Breast epithelium (tissue), 4 donors: ENCODE measurements around the gene MRPS6. TPM values are rescaled to one million over a fixed set of nuclear protein-coding genes. Genes with fewer than 3 reads are reported as not detected.

Experiments
- DNase-seq, 2 donors: peaks; one replicate each; pipeline ENCODE4 v3.0.0-alpha.2; 2019; ENCODE audit warnings: low spot score in 2 of 2
- H3K27ac ChIP-seq, 2 donors: fragments of 200-600 bp; sonication (generic) in 1 of 2; one replicate each; pipeline ENCODE4 v1.5.1; 2016 to 2019; ENCODE audit warnings: mild to moderate bottlenecking in 1 of 2
- H3K27me3 ChIP-seq, 2 donors: fragments of 200-600 bp; sonication (generic) in 1 of 2; one replicate each; pipeline versions ENCODE4 v1.5.1 to v1.6.0; 2017 to 2019; ENCODE audit warnings: control low read depth in 1 of 2, mild to moderate bottlenecking in 1 of 2
- H3K36me3 ChIP-seq: fragments of 200-600 bp; one replicate; pipeline ENCODE4 v1.5.1; 2019
- H3K4me1 ChIP-seq, 2 donors: fragments of 200-600 bp; sonication (generic); one replicate each; pipeline ENCODE4 v1.5.1; 2016 to 2019; ENCODE audit warnings: control low read depth in 1 of 2
- H3K4me3 ChIP-seq, 3 donors: fragments of 200-600 bp; sonication (generic); 1 replicate in 2 of 3; 2 replicates in 1 of 3; pipeline ENCODE4 v1.5.1; 2016 to 2019; ENCODE audit warnings: mild to moderate bottlenecking in 3 of 3, moderate library complexity in 2 of 3
- H3K9me3 ChIP-seq, 2 donors: fragments of 200-600 bp; sonication (generic) in 1 of 2; one replicate each; pipeline ENCODE4 v1.5.1; 2016 to 2019; ENCODE audit warnings: control low read depth in 1 of 2
- POLR2A ChIP-seq: fragments of 450-650 bp; IDR thresholded peaks from one replicate; pipeline ENCODE4 v1.6.1; 2016; ENCODE audit warnings: antibody characterized with exemption, mild to moderate bottlenecking, moderate library complexity
- POLR2AphosphoS5 ChIP-seq, 3 donors: sonication (generic); formaldehyde crosslinking; IDR thresholded peaks; one replicate each; pipeline ENCODE4 v1.6.1; 2017; ENCODE audit warnings: antibody characterized with exemption in 3 of 3
- intact Hi-C: fragments of 100-400 bp; cut with DNase I; formaldehyde crosslinking; loops from one replicate; pipeline ENCODE4 v1.15.1; 2023; ENCODE audit warnings: low total_unique reads
- total RNA-seq, 3 donors: library from RNA; depleted of rRNA; stranded (reverse); fragments of >200 nt; gene quantifications; one replicate each; pipeline ENCODE4 v1.1.0, GENCODE V29; 2016
- TF ChIP-seq, protein P1 (sequence below), 3 donors: fragments of 450-650 bp; IDR thresholded peaks; one replicate each; pipeline ENCODE4 v1.5.1; 2016 to 2017; ENCODE audit warnings: antibody characterized with exemption in 3 of 3, mild to moderate bottlenecking in 3 of 3, moderate library complexity in 3 of 3

Gene MRPS6
- total RNA-seq, 3 donors from 2014 or later = 22.3 to 40.6 (median 26.5) TPM

DNA sequence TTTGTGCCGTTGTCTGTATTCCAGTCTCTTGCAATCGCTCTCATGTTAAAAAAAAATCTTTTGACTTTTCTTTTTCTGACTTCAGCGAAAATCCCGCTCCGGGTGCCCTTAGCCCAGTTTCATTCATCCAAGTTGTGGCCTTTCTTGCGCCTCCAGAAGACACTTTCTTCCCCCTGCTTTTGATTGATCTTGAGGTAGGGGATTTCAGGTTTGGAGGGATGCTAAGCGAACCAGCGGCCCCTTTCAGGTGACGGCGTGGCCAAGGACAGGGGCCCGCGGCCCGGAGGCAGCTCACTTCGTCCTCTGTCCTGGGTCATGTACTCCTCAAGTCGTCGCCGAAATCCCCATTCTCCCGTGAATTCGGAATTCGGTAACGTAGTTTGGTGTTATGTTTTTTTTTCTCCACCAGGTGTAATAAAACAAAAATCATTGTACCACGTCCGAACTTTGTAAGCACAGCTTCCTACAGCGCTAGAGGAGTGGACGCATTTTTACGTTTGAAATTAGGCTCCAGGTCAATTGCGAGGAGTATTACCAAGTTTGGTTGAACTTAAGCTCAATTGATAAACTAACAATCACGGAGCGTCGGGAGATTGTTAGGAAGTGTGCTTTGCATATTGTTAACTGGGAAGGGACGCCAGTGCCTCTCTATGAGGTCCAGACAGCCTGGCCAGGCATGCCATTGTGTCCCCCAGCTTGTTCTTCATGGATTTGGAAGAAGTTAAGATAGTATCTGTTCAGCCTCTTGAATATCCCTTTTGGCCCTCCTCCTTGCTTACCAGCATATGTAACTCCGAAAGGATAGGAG is 1.1 kb downstream of the MRPS6 start:
- H3K27me3 ChIP-seq = no peaks in the 10 kb centered on the region
- no peak for DNase-seq
- H3K4me3 ChIP-seq = peak overlapping the region; percentile 71 to 95 (median 72)
- H3K27ac ChIP-seq = peak overlapping the region; percentile 45 to 95
- peaks cover 0 to 13% of the 10 kb centered on the region in 2 donors for H3K4me1 ChIP-seq
- H3K36me3 ChIP-seq = no peaks in the 10 kb centered on the region
- TF ChIP-seq POLR2A = no peak
- TF ChIP-seq POLR2AphosphoS5 (IDR thresholded peaks at IDR 0.05) = peak in 1 of 3 donors; percentile 7
- TF ChIP-seq, protein P1, sequence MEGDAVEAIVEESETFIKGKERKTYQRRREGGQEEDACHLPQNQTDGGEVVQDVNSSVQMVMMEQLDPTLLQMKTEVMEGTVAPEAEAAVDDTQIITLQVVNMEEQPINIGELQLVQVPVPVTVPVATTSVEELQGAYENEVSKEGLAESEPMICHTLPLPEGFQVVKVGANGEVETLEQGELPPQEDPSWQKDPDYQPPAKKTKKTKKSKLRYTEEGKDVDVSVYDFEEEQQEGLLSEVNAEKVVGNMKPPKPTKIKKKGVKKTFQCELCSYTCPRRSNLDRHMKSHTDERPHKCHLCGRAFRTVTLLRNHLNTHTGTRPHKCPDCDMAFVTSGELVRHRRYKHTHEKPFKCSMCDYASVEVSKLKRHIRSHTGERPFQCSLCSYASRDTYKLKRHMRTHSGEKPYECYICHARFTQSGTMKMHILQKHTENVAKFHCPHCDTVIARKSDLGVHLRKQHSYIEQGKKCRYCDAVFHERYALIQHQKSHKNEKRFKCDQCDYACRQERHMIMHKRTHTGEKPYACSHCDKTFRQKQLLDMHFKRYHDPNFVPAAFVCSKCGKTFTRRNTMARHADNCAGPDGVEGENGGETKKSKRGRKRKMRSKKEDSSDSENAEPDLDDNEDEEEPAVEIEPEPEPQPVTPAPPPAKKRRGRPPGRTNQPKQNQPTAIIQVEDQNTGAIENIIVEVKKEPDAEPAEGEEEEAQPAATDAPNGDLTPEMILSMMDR (IDR thresholded peaks at IDR 0.05) = no peak
- no peaks in the 10 kb centered on the region for H3K9me3 ChIP-seq
- intact Hi-C loops = no loop called here

DNA sequence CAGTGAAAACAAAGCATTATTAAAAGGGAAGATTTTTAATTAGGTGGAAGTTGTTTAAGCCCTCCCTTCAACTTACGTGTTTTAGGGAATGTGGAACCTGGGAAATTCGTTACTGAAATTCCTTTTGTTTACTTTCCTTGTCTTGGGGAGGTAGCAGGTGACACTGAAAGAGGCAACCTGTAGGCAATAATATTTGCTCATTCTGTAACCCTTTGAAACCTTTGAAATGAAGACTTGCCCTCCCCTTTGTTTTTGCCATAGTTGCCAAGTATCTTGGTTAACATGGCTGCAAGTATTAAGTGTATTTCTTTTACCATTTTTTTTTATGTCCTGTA is 1.7 kb downstream of the MRPS6 start:
- no peak for DNase-seq
- intact Hi-C loops = no loop called here
- no peaks in the 10 kb centered on the region for H3K36me3 ChIP-seq
- peak overlapping the region; percentile 45 to 95 for H3K27ac ChIP-seq
- no peaks in the 10 kb centered on the region for H3K9me3 ChIP-seq
- no peaks in the 10 kb centered on the region for H3K27me3 ChIP-seq
- TF ChIP-seq, protein P1 (IDR thresholded peaks at IDR 0.05) = no peak
- TF ChIP-seq POLR2AphosphoS5 (IDR thresholded peaks at IDR 0.05) = no peak
- no peak for TF ChIP-seq POLR2A
- H3K4me3 ChIP-seq = peak overlapping the region; percentile 71 to 95 (median 72)
- peaks cover 0 to 17% of the 10 kb centered on the region in 2 donors for H3K4me1 ChIP-seq

DNA sequence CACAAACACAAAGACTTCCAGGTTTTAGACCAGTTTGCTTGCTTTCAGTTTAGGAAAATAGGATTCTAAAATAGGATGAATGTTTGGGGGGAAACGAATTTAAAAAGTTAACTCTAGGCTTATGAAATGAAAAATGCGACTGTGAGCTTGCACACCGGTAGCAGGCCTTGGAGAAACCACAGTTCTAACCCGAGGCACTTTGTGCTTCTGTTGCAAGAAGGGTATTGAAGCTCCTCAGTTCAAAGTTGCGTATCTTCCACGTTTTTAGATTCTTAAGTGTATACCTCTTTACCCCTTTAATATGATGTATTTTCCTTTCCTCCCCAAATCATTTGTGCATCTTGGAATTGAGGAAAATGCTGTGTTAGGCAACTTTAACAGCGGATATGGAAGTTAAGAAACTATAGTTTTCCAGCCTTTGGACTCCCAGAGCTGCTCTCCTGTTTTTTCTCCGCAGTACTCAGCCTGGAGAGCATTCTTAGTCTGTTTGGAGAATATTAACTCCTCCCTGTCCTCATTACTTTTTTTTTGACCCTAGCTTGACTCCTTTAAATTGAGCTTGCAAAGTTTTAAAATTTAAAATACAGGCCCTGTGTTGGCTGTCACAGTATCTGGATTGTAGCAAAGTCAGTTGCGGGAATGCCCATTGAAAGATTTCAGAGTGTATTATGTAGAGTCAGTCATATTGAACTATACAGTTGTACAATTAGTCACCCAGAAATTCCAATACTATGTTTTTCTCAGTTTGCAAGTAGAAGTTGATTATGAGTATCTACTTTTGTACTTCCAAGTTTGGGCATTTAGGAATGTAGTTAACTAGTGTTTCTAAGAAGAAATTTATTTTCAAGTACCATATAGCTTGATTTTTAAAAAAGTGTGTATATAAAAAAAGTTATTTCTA is 2.6 kb downstream of the MRPS6 start:
- Histone ChIP-seq H3K27ac (peak overlapping the region in 1 of 2 donors; percentile 45), H3K9me3 (no peaks in the 10 kb centered on the region), H3K27me3 (no peaks in the 10 kb centered on the region), H3K4me1 (peaks cover 0 to 23% of the 10 kb centered on the region in 2 donors), H3K36me3 (no peaks in the 10 kb centered on the region), H3K4me3 (peak overlapping the region; percentile 71 to 95 (median 72))
- DNase-seq = no peak
- intact Hi-C loops = no loop called here
- TF ChIP-seq, protein P1 (IDR thresholded peaks at IDR 0.05) = no peak
- TF ChIP-seq POLR2AphosphoS5 (IDR thresholded peaks at IDR 0.05) (no peak), POLR2A (no peak)

DNA sequence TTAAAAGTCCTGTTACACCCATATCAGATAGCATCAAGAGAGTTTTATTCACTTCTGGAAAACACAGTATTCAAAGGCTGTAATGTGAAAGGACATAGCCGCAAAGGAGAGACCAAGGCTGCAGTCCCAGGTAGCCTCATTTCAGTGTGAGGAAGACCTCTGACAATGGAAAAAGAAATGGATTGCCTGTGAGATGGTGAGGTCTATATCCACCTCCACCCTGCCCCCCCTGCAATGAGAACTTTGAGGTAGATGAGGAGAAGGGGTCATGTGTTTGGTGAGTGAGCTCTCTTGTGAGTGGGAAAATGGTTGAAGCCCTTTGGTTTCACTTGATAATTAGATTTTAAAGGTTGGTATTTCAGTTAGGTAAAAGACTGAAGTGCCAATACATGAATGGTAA is 3.5 kb downstream of the MRPS6 start:
- Histone ChIP-seq H3K27ac (no peak overlapping the region), H3K4me1 (peaks cover 0 to 23% of the 10 kb centered on the region in 2 donors)
- no peak for DNase-seq

DNA sequence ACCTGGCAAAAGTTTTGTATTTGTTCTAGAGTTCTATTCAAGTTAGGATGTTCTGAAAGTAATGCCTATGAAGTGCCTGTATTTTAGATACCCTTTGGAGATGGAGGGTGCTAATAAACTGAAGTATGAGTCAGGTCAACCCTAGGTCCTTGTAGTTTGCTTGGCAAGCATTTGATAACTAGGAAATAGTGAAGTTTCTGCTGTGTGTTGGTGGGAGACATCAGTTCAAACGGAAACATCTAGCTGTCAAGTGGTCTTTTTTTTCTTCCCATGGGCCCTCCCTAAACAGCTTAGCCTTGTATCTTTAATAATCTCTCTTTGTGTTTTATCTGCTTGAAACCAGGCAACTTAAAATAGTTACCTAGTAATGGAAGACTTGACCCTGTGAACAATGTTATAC is 4.5 kb downstream of the MRPS6 start:
- H3K4me1 ChIP-seq = peaks cover 0 to 23% of the 10 kb centered on the region in 2 donors
- DNase-seq = no peak
- H3K27ac ChIP-seq = no peak overlapping the region
- TF ChIP-seq POLR2AphosphoS5 (IDR thresholded peaks at IDR 0.05) = no peak
- TF ChIP-seq, protein P1 (IDR thresholded peaks at IDR 0.05) = no peak
- H3K36me3 ChIP-seq = no peaks in the 10 kb centered on the region
- intact Hi-C loops = no loop called here
- no peaks in the 10 kb centered on the region for H3K27me3 ChIP-seq
- H3K4me3 ChIP-seq = no peak overlapping the region
- no peaks in the 10 kb centered on the region for H3K9me3 ChIP-seq

More for the DNA sequence above, 3.5 kb downstream of the MRPS6 start:
- no peaks in the 10 kb centered on the region for H3K9me3 ChIP-seq
- intact Hi-C loops = no loop called here
- TF ChIP-seq POLR2A = no peak
- H3K36me3 ChIP-seq = no peaks in the 10 kb centered on the region
- no peak overlapping the region for H3K4me3 ChIP-seq
- H3K27me3 ChIP-seq = no peaks in the 10 kb centered on the region
